Epithelial cell of proximal tubule (primary cell): Measurements from ENCODE around the gene NNT. TPM values are rescaled to one million over a fixed set of nuclear protein-coding genes. Genes with fewer than 3 reads are reported as not detected.
"Not testable (repeated sequence)": the region's sequence is repeated elsewhere in the genome, so short reads cannot be mapped to it uniquely, and the experiment has no call there.

Source experiments
- DNase-seq: peaks from one replicate; pipeline ENCODE4 v3.0.0-alpha.2; 2011; ENCODE audit warnings: low read depth
- H3K4me3 ChIP-seq: 2 replicates; pipeline ENCODE4 v1.5.1; 2011; ENCODE audit warnings: low read depth, mild to moderate bottlenecking, low read length
- total RNA-seq: library from RNA; depleted of rRNA; stranded (reverse); fragments of >200 nt; gene quantifications from 2 replicates; pipeline ENCODE4 v1.2.3, GENCODE V29; 2015
- TF ChIP-seq, protein P1 (sequence below): conservative IDR thresholded peaks from 2 replicates; pipeline ENCODE4 v1.5.1; 2012; ENCODE audit warnings: low read depth, mild to moderate bottlenecking, low read length

NNT gene
- total RNA-seq, 1 donor from 2014 or later = 36.5 TPM

- no peak overlapping the region for H3K4me3 ChIP-seq
- DNase-seq = no peak
- TF ChIP-seq, protein P1, sequence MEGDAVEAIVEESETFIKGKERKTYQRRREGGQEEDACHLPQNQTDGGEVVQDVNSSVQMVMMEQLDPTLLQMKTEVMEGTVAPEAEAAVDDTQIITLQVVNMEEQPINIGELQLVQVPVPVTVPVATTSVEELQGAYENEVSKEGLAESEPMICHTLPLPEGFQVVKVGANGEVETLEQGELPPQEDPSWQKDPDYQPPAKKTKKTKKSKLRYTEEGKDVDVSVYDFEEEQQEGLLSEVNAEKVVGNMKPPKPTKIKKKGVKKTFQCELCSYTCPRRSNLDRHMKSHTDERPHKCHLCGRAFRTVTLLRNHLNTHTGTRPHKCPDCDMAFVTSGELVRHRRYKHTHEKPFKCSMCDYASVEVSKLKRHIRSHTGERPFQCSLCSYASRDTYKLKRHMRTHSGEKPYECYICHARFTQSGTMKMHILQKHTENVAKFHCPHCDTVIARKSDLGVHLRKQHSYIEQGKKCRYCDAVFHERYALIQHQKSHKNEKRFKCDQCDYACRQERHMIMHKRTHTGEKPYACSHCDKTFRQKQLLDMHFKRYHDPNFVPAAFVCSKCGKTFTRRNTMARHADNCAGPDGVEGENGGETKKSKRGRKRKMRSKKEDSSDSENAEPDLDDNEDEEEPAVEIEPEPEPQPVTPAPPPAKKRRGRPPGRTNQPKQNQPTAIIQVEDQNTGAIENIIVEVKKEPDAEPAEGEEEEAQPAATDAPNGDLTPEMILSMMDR = no peak
These were observed 127.9 kb downstream of the NNT start for GRCh38 chr5:43730832-43731342.

GRCh38 chr5:43731573-43731972 lies 128.6 kb downstream of the NNT start:
- DNase-seq = no peak
- TF ChIP-seq, protein P1 = no peak

GRCh38 chr5:43745923-43746548 lies 143.1 kb downstream of the NNT start:
- DNase-seq = not testable (repeated sequence)

More at GRCh38 chr5:43731573-43731972, 128.6 kb downstream of the NNT start:
- H3K4me3 ChIP-seq = no peak overlapping the region

GRCh38 chr5:43750809-43751208 lies 147.8 kb downstream of the NNT start:
- TF ChIP-seq, protein P1 = no peak
- DNase-seq = no peak
- H3K4me3 ChIP-seq = no peak overlapping the region

More at GRCh38 chr5:43745923-43746548, 143.1 kb downstream of the NNT start:
- H3K4me3 ChIP-seq = not testable (repeated sequence)

DNA sequence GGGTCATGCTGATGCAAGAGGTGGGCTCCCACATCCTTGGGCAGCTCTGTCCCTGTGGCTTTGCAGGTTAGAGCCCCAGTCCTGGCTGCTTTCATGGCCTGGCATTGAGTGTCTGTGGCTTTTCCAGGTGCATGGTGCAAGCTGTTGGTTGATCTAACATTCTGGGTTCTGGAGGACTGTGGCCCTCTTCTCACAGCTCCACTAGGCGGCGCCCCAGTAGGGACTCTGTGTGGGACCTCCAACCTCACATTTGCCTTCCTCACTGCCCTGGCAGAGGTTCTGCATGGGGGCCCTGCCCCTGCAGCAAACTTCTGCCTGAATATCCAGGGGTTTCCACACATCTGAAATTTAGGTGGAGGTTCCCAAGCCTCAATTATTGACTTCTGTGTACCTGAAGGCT lies 150.1 kb downstream of the NNT start:
- TF ChIP-seq, protein P1 = no peak
- no peak overlapping the region for H3K4me3 ChIP-seq
- no peak for DNase-seq

Other genes starting within 250 kb of the NNT start
- gene CCL28, start 190.8 kb upstream of the NNT start, total RNA-seq = 2.1 and 6.2 TPM in 2 replicates
- 7.8 and 9.3 TPM in 2 replicates for gene TMEM267, start 119.3 kb upstream of the NNT start, total RNA-seq
- 3.6 and 6.9 TPM in 2 replicates for gene C5orf34, start 88.0 kb upstream of the NNT start, total RNA-seq
- 98.4 and 99.4 TPM in 2 replicates for gene PAIP1, start 46.1 kb upstream of the NNT start, total RNA-seq